ENCODE data around the gene BLMH. TPM values are rescaled to one million over a fixed set of nuclear protein-coding genes. Genes with fewer than 3 reads are reported as not detected.

Gene BLMH
- total and polyA plus RNA-seq, 4 donors: 4.2 to 17.5 (median 12.9) TPM

DNA sequence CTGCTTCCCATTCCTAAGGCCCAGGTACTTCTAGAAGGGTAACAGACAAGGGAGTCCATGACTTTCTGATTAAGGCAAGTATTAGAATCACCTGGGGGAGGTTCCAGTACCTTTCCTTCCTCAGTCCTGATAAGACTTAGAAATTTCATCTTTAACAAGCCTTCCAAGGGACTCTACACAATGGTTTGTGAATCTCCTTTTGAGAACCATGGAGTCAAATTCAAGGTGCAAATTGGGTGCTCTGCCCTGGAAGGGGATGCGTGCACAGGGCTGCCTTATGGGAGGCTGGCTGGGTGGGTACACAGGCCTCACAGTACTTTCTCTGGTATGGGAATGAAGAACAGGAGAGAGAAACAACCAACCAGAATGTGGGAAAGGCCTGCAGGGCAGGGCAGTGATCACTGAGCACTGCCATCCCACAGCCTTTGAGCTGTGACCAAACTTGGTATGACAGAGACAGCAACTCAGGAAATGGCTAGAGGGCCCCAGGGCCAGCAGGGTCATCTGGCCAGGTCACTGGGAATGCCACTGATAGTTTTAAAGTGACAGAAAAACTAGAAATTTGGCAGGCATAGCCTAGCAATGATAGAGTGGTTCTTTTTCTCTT, 45.8 kb upstream of the BLMH start:
- peaks cover 9 to 23% (median 17%) of the 10 kb centered on the region in 4 donors for H3K4me1 ChIP-seq (ENCODE audit: control insufficient read depth in 4 of 4, insufficient read depth in 4 of 4, low read length in 3 of 4)
- peak overlapping the region in 1 of 2 donors; percentile 25 for H3K27ac ChIP-seq (ENCODE audit: low read depth in 1 of 2, low read length in 2 of 2)
- H3K36me3 ChIP-seq (ENCODE audit: control insufficient read depth in 4 of 4, insufficient read depth in 3 of 4, low read depth in 1 of 4, low read length in 3 of 4): no peaks in the 10 kb centered on the region
- no peaks in the 10 kb centered on the region for H3K9me3 ChIP-seq (ENCODE audit: control insufficient read depth in 4 of 4, low read length in 3 of 4)
- no peaks in the 10 kb centered on the region for H3K27me3 ChIP-seq (ENCODE audit: control insufficient read depth in 4 of 4, insufficient read depth in 4 of 4, low read length in 3 of 4)
- 100% methylated on average over 1 of the region's 1 CpG for WGBS
- DNase-seq (ENCODE audit: low spot score): no peak
- H3K9ac ChIP-seq (ENCODE audit: low read depth in 1 of 2, low read length in 2 of 2): no peak overlapping the region
- TF ChIP-seq YY1 (IDR thresholded peaks at IDR 0.05) (peak; percentile 76), EGR1 (IDR thresholded peaks at IDR 0.05; ENCODE audit: low read depth in 2 of 2) (peak in 1 of 2 donors; percentile 22), HNF4G (IDR thresholded peaks at IDR 0.05) (peak; percentile 29), FOXA1 (IDR thresholded peaks at IDR 0.05) (no peak), GABPA (IDR thresholded peaks at IDR 0.05 in 1 of 2, conservative IDR thresholded peaks at IDR 0.05 in 1 of 2) (peak in 1 of 2 donors; percentile 63), JUND (IDR thresholded peaks at IDR 0.05) (peak in 1 of 2 donors; percentile 21), NR2F2 (IDR thresholded peaks at IDR 0.05) (peak; percentile 81), RAD21 (IDR thresholded peaks at IDR 0.05) (peak in 1 of 2 donors; percentile 55), FOXA2 (IDR thresholded peaks at IDR 0.05) (no peak), RXRA (IDR thresholded peaks at IDR 0.05) (peak; percentile 85 to 86), TAF1 (conservative IDR thresholded peaks at IDR 0.05) (no peak), HNF4A (conservative IDR thresholded peaks at IDR 0.05) (peak; percentile 76 to 87), SP1 (IDR thresholded peaks at IDR 0.05) (peak; percentile 77)
- TF ChIP-seq, protein P1, sequence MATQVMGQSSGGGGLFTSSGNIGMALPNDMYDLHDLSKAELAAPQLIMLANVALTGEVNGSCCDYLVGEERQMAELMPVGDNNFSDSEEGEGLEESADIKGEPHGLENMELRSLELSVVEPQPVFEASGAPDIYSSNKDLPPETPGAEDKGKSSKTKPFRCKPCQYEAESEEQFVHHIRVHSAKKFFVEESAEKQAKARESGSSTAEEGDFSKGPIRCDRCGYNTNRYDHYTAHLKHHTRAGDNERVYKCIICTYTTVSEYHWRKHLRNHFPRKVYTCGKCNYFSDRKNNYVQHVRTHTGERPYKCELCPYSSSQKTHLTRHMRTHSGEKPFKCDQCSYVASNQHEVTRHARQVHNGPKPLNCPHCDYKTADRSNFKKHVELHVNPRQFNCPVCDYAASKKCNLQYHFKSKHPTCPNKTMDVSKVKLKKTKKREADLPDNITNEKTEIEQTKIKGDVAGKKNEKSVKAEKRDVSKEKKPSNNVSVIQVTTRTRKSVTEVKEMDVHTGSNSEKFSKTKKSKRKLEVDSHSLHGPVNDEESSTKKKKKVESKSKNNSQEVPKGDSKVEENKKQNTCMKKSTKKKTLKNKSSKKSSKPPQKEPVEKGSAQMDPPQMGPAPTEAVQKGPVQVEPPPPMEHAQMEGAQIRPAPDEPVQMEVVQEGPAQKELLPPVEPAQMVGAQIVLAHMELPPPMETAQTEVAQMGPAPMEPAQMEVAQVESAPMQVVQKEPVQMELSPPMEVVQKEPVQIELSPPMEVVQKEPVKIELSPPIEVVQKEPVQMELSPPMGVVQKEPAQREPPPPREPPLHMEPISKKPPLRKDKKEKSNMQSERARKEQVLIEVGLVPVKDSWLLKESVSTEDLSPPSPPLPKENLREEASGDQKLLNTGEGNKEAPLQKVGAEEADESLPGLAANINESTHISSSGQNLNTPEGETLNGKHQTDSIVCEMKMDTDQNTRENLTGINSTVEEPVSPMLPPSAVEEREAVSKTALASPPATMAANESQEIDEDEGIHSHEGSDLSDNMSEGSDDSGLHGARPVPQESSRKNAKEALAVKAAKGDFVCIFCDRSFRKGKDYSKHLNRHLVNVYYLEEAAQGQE (IDR thresholded peaks at IDR 0.05): no peak
- TF ChIP-seq, protein P2, sequence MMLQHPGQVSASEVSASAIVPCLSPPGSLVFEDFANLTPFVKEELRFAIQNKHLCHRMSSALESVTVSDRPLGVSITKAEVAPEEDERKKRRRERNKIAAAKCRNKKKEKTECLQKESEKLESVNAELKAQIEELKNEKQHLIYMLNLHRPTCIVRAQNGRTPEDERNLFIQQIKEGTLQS (IDR thresholded peaks at IDR 0.05): no peak
- TF ChIP-seq, protein P3, sequence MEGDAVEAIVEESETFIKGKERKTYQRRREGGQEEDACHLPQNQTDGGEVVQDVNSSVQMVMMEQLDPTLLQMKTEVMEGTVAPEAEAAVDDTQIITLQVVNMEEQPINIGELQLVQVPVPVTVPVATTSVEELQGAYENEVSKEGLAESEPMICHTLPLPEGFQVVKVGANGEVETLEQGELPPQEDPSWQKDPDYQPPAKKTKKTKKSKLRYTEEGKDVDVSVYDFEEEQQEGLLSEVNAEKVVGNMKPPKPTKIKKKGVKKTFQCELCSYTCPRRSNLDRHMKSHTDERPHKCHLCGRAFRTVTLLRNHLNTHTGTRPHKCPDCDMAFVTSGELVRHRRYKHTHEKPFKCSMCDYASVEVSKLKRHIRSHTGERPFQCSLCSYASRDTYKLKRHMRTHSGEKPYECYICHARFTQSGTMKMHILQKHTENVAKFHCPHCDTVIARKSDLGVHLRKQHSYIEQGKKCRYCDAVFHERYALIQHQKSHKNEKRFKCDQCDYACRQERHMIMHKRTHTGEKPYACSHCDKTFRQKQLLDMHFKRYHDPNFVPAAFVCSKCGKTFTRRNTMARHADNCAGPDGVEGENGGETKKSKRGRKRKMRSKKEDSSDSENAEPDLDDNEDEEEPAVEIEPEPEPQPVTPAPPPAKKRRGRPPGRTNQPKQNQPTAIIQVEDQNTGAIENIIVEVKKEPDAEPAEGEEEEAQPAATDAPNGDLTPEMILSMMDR (IDR thresholded peaks at IDR 0.05; ENCODE audit: low read depth, low read length, missing input control): peak; percentile 0
- TF ChIP-seq, protein P4, sequence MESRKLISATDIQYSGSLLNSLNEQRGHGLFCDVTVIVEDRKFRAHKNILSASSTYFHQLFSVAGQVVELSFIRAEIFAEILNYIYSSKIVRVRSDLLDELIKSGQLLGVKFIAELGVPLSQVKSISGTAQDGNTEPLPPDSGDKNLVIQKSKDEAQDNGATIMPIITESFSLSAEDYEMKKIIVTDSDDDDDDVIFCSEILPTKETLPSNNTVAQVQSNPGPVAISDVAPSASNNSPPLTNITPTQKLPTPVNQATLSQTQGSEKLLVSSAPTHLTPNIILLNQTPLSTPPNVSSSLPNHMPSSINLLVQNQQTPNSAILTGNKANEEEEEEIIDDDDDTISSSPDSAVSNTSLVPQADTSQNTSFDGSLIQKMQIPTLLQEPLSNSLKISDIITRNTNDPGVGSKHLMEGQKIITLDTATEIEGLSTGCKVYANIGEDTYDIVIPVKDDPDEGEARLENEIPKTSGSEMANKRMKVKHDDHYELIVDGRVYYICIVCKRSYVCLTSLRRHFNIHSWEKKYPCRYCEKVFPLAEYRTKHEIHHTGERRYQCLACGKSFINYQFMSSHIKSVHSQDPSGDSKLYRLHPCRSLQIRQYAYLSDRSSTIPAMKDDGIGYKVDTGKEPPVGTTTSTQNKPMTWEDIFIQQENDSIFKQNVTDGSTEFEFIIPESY (IDR thresholded peaks at IDR 0.05): peak; percentile 26
- TF ChIP-seq, protein P5, sequence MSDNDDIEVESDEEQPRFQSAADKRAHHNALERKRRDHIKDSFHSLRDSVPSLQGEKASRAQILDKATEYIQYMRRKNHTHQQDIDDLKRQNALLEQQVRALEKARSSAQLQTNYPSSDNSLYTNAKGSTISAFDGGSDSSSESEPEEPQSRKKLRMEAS (IDR thresholded peaks at IDR 0.05): peak; percentile 62
- no peak overlapping the region for H3K4me3 ChIP-seq (ENCODE audit: low read depth in 1 of 3, low read length in 3 of 3)
